Astrocyte (in vitro differentiated cells and primary cell): ENCODE data around the gene LRCOL1. TPM values are rescaled to one million over a fixed set of nuclear protein-coding genes. Genes with fewer than 3 reads are reported as not detected.

ENCODE experiments used
- DNase-seq: peaks from one replicate; pipeline ENCODE4 v3.0.0-alpha.2; 2010; ENCODE audit warnings: low read depth
- FAIRE-seq: peaks from 2 replicates; lab custom pipeline; 2011; peaks lifted over from hg19 to GRCh38; lab: Jason Lieb, UNC
- H2AFZ ChIP-seq: 2 replicates; pipeline ENCODE4 v1.6.0; 2012; ENCODE audit warnings: low read depth, low read length, inconsistent platforms
- H3K27ac ChIP-seq: 2 replicates; pipeline ENCODE4 v1.5.1; 2011; ENCODE audit warnings: low read depth, low read length, inconsistent platforms
- H3K27me3 ChIP-seq: 2 replicates; pipeline ENCODE4 v1.6.0; 2011; ENCODE audit warnings: low read length, inconsistent platforms; ENCODE audit not compliant: insufficient read depth
- H3K36me3 ChIP-seq: 2 replicates; pipeline ENCODE4 v1.5.1; 2011; ENCODE audit warnings: low read length, inconsistent platforms; ENCODE audit not compliant: insufficient read depth
- H3K4me1 ChIP-seq: 2 replicates; pipeline ENCODE4 v1.5.1; 2011; ENCODE audit warnings: low read length, inconsistent platforms; ENCODE audit not compliant: insufficient read depth
- H3K4me2 ChIP-seq: 2 replicates; pipeline ENCODE4 v1.6.0; 2012; ENCODE audit warnings: low read length, inconsistent platforms
- H3K4me3 ChIP-seq: 2 replicates; pipeline ENCODE4 v1.5.1; 2011; ENCODE audit warnings: low read depth, mild to moderate bottlenecking, low read length, inconsistent platforms; ENCODE audit not compliant: insufficient read depth
- H3K79me2 ChIP-seq: 2 replicates; pipeline ENCODE4 v1.6.0; 2012; ENCODE audit warnings: mild to moderate bottlenecking, low read length, inconsistent platforms; ENCODE audit not compliant: insufficient read depth
- H3K9ac ChIP-seq: 2 replicates; pipeline ENCODE4 v1.6.0; 2012; ENCODE audit warnings: mild to moderate bottlenecking, low read length, inconsistent platforms
- H3K9me3 ChIP-seq: 2 replicates; pipeline ENCODE4 v1.5.1; 2012; ENCODE audit warnings: low read depth, mild to moderate bottlenecking, low read length, inconsistent platforms; ENCODE audit not compliant: insufficient read depth
- H4K20me1 ChIP-seq: 2 replicates; pipeline ENCODE4 v1.6.0; 2012; ENCODE audit warnings: low read length, inconsistent platforms; ENCODE audit not compliant: insufficient read depth
- H3K27ac Mint-ChIP-seq: one replicate; pipeline ENCODE4 v1.8.0; 2021; ENCODE audit warnings: mild to moderate bottlenecking, mixed read lengths; ENCODE audit not compliant: unreplicated experiment
- H3K27me3 Mint-ChIP-seq: one replicate; pipeline ENCODE4 v1.8.0; 2021; ENCODE audit warnings: low read depth, mixed read lengths; ENCODE audit not compliant: unreplicated experiment
- H3K36me3 Mint-ChIP-seq: one replicate; pipeline ENCODE4 v1.8.0; 2021; ENCODE audit warnings: low read depth, mixed read lengths; ENCODE audit not compliant: unreplicated experiment
- H3K4me1 Mint-ChIP-seq: one replicate; pipeline ENCODE4 v1.8.0; 2021; ENCODE audit warnings: low read depth, mixed read lengths; ENCODE audit not compliant: unreplicated experiment
- H3K4me3 Mint-ChIP-seq: one replicate; pipeline ENCODE4 v1.8.0; 2021; ENCODE audit warnings: mild to moderate bottlenecking, moderate library complexity, mixed read lengths; ENCODE audit not compliant: unreplicated experiment
- H3K9me3 Mint-ChIP-seq: one replicate; pipeline ENCODE4 v1.8.0; 2021; ENCODE audit warnings: mild to moderate bottlenecking, mixed read lengths; ENCODE audit not compliant: unreplicated experiment
- CTCF ChIP-seq: IDR thresholded peaks from 2 replicates; pipeline ENCODE4 v1.5.1; 2011; ENCODE audit warnings: low read depth, mild to moderate bottlenecking, inconsistent platforms, low read length, moderate library complexity; ENCODE audit not compliant: insufficient read depth
- EZH2 ChIP-seq: IDR thresholded peaks from 2 replicates; pipeline ENCODE4 v1.6.1; 2012; ENCODE audit warnings: mild to moderate bottlenecking, low read length, inconsistent platforms; ENCODE audit not compliant: insufficient read depth
- total RNA-seq: library from RNA; stranded (reverse); gene quantifications from 2 replicates; pipeline ENCODE4 v1.2.1, GENCODE V29; 2021

The LRCOL1 gene
- total RNA-seq, 1 donor from 2014 or later = not detected

GRCh38 chr12:132593938-132594358 is 16.4 kb downstream of the LRCOL1 start:
- Mint-ChIP-seq H3K27ac (no peak overlapping the region), H3K27me3 (peaks cover 37% of the 10 kb centered on the region), H3K9me3 (peaks cover 5% of the 10 kb centered on the region), H3K36me3 (no peaks in the 10 kb centered on the region), H3K4me1 (peaks cover 7% of the 10 kb centered on the region), H3K4me3 (peak overlapping the region; percentile 21)
- no peak overlapping the region for H3K4me3 ChIP-seq
- TF ChIP-seq CTCF = no peak
- TF ChIP-seq EZH2 = no peak
- FAIRE-seq (peak; percentile 13), DNase-seq (peak; percentile 90)
- peaks cover 2% of the 10 kb centered on the region for H3K4me1 ChIP-seq
- H3K36me3 ChIP-seq = no peaks in the 10 kb centered on the region
- no peak overlapping the region for H3K27ac ChIP-seq
- H3K27me3 ChIP-seq = no peaks in the 10 kb centered on the region
- peaks cover 4% of the 10 kb centered on the region for H3K9me3 ChIP-seq
- H2AFZ ChIP-seq = peak overlapping the region; percentile 75
- peak overlapping the region; percentile 73 for H3K4me2 ChIP-seq
- no peaks in the 10 kb centered on the region for H3K79me2 ChIP-seq
- no peak overlapping the region for H3K9ac ChIP-seq
- no peaks in the 10 kb centered on the region for H4K20me1 ChIP-seq

GRCh38 chr12:132593521-132593920 is 16.9 kb downstream of the LRCOL1 start:
- Histone ChIP-seq H4K20me1 (no peaks in the 10 kb centered on the region), H3K4me2 (peak overlapping the region; percentile 73), H3K9me3 (peaks cover 6% of the 10 kb centered on the region), H3K36me3 (no peaks in the 10 kb centered on the region), H3K9ac (no peak overlapping the region), H3K4me1 (peaks cover 2% of the 10 kb centered on the region), H2AFZ (peak overlapping the region; percentile 75), H3K79me2 (no peaks in the 10 kb centered on the region), H3K27me3 (no peaks in the 10 kb centered on the region), H3K4me3 (no peak overlapping the region), H3K27ac (no peak overlapping the region)
- Mint-ChIP-seq H3K27ac (no peak overlapping the region), H3K36me3 (no peaks in the 10 kb centered on the region), H3K27me3 (peaks cover 41% of the 10 kb centered on the region), H3K4me1 (peaks cover 3% of the 10 kb centered on the region), H3K4me3 (peak overlapping the region; percentile 21), H3K9me3 (peaks cover 8% of the 10 kb centered on the region)
- DNase-seq (no peak), FAIRE-seq (no peak)
- TF ChIP-seq EZH2 (no peak), CTCF (no peak)

GRCh38 chr12:132593071-132593470 is 17.3 kb downstream of the LRCOL1 start:
- Histone ChIP-seq H3K27me3 (no peaks in the 10 kb centered on the region), H3K27ac (no peak overlapping the region), H4K20me1 (no peaks in the 10 kb centered on the region), H3K79me2 (no peaks in the 10 kb centered on the region), H2AFZ (no peak overlapping the region), H3K36me3 (no peaks in the 10 kb centered on the region), H3K4me1 (peaks cover 2% of the 10 kb centered on the region), H3K9ac (no peak overlapping the region), H3K9me3 (peaks cover 6% of the 10 kb centered on the region), H3K4me2 (no peak overlapping the region), H3K4me3 (no peak overlapping the region)
- Mint-ChIP-seq H3K27ac (no peak overlapping the region), H3K4me3 (no peak overlapping the region), H3K36me3 (no peaks in the 10 kb centered on the region), H3K4me1 (peaks cover 3% of the 10 kb centered on the region), H3K27me3 (peaks cover 43% of the 10 kb centered on the region), H3K9me3 (peaks cover 8% of the 10 kb centered on the region)
- FAIRE-seq (no peak), DNase-seq (no peak)
- TF ChIP-seq EZH2 (no peak), CTCF (no peak)
